NK-92 (cell line): ENCODE results near the gene AGK.

Source experiments
- DNase-seq: peaks from one replicate; lab custom pipeline; 2025; ENCODE audit not compliant: unreplicated experiment; lab: John Stamatoyannopoulos, UW

AGK gene, protein sequence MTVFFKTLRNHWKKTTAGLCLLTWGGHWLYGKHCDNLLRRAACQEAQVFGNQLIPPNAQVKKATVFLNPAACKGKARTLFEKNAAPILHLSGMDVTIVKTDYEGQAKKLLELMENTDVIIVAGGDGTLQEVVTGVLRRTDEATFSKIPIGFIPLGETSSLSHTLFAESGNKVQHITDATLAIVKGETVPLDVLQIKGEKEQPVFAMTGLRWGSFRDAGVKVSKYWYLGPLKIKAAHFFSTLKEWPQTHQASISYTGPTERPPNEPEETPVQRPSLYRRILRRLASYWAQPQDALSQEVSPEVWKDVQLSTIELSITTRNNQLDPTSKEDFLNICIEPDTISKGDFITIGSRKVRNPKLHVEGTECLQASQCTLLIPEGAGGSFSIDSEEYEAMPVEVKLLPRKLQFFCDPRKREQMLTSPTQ

DNA sequence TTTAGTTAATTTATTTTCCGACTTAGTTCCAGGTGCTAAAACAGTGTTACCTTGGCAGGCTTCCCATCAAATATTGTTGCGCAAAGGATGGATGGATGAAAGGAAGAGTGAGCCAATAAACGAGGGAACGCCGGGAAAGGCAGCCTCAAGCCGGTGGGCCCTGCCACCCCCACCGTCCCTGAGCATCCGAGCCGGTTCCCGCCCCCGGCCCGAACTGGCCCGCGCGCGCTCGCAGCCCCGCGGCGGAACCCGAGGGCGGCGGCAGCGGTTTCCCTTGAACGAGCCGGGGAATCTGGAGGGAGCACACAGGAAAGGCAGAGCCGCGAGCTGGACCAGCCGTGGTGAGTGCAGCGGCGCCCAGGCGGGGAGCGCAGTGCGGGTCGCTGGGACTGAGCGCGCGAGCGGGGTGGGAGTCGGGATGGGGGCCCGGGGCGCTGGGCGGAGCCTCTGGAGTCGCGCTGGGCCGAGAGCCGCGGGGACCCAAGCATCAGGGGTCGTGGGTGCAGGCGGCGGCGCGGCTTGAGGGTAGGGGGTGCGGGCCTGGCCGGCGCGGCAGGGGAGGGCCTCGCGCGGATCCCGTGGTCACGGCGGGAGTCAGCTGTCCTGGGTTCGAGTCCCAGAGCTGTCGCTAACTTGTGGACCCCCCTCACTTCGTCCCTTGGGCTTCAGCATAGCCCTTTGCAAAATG, at the start of gene AGK:
TSS of gene AGK (plus strand) at position 317 of the 688 bp plus-strand sequence. CDS start 4,057 bp downstream, outside the sequence.
- no peak for DNase-seq

DNA sequence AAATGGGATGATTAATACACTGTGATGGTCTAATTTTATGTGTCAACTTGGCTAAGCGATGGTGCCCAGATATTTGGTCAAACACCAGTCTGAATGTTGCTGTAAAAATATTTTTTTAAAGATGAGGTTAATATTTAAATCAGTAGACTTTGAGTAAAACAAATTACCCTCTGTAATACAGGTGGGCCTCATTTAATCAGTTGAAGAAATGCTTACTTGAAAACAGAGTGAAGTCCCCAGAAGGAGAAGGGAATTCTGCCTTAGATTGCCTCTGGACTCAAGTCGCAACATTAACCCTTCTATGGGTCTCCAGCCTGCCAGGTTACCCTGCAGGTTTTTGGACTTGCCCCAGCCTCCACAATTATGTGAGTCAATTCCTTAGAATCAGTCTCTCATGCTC, 49.8 kb upstream of the AGK start:
- DNase-seq: no peak

DNA sequence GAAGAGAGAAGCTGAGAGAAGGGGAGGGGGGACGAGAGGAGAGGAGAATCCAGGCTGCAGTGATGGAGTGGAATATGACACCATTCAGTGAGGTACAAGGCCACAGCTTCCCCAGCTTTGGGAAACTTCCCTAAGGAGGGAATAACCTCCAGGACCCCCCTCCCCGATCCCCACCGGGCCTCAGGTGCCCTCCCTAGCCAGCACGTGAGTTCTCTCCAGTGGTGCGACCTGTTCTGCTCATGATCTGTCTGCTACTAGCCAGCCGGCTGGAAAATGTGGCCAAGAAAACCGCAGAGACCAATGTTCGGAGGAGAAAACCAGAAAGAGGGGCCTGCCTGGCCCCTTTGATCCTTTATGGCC, 39.9 kb upstream of the AGK start:
- DNase-seq: no peak

DNA sequence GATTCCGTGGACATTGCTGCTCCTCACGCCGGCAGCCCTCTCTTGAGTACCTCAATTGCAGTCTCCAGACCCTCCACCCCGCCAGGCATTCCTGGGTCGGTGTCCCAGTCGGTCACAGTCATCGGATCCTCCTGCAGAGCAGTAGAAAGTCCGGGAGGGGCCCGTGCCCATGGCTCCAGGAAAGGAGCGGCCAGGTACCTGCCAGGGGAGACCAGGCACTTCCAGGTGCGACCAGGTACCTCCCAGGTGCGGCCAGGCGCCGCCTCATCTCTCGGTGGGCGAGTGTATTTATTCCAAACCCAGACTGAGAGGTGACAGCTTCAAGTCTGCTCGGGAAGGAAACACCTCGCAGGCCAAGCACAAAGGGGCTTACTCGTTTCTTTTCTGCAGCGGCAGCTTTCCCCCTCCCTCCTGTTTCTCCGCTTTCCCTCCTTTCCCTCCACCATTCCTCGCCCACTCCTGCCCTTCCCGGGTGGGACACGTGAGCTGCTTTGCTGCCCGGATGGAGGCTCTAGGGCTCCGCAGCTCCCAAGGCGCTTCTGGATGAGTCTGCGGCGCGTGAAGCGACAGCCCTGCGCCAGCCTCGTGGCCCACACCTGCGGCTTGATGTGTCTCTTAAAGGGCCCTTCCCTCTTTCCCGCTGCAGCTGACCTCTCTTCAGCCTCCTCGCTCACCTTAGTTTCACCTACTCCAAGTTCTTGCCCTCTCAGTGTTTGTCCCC, 39.4 kb upstream of the AGK start:
- DNase-seq: no peak

DNA sequence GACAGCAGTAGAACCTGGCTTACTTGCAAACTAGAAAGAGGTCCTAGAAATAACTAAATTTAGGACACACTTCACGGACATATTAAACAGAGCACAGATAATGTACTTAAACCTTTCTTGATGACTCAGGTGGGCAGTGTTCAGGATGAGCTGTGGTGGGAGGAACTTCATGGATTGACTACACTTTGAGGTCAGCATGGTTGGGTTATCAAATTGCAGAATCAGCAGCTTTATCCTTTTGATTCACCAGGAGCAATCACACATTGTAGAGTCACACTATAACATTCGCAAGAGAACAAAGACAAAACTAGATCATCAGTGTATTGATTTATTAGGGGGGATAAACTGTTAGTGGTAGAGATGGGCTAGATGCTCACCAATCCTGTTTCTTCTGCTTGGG, 38.6 kb upstream of the AGK start:
- no peak for DNase-seq

DNA sequence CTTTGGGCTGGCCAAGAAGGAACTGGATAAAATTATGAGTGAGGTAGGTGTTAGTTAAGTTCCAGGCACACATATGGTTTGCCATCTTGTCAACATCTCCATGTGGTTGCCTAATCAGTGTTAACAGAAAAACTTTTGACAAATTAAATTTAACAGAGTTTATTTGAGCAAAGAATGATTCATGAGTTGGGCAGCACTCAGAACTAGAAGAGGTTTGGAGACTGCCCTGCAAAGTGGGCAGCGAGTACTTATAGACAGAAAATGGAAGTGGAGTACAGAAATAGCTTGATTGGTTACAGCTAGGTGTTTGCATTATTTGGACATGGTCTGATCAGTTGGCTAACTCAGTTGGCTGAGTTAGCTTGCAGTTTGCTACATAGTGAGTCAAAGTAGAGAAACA, 37.5 kb upstream of the AGK start:
- DNase-seq: no peak

DNA sequence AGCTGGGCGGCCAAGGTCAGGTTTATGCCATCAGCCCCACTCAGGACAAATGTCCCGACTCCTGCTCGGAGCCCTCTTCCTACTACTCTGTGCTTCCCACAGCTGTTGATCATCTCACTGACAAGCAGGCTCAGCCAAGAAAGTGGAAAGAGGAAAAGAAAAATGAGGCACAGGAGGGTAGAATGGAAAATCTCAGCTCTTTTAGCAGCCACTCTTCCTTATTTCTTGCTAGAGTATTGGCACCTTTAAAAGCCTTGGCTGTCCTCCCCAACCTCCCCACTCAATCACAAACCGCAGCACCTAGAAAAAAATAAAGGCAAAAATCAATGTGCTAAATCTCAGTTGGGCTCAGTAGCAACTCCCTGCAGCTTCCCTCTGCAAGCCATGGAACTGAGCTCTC, 35.3 kb upstream of the AGK start:
- no peak for DNase-seq

DNA sequence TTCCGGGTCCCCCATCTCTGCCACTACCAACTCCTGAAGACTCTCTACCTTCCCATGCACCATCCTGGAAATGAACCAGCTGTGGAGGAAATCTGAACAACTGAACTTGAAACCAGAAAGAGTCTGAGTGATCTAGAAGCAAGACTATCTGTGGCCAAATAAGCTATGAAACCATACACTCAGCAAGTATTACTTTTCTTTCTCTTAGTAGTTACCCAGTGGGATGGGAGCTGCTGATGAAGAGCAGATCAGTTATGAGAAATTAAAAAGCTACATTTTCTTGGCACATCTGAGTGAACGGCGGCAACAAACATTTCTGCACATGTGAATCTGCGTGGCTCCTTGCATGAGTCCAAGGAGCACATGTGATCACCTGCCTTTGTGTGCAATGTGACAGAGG, 31.6 kb upstream of the AGK start:
- DNase-seq: no peak

DNA sequence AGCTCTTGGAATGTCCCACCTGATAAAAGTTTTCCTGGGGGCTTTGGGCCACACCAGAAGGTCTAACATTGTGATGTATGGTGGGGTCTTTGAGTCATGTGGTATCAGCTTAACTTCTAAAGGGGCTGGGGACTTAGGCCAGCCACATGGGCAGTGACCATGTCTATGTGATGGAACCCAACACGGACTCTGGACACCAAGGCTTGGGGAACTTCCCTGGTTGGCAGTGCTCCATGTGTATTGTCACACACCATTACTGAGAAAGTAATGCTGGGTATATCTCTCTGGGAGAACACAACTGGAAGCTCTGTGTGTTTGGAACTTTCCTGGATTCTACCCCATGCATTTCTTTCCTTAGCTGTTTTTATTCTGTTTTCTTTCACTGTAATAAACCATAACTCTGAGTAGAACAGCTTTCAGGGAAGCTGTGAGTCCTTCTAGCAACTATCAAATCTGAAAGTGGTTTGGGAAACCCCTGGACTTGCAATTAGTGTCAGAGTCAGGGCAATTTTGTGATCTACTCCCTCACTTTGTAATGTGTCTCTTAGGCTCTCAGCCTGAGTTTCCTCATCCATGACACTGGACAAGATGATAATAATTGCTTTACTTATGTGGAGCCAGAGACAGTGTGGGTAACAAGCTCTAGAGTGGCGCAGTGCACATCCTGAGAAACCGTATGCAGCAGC, 28.4 kb upstream of the AGK start:
- no peak for DNase-seq

DNA sequence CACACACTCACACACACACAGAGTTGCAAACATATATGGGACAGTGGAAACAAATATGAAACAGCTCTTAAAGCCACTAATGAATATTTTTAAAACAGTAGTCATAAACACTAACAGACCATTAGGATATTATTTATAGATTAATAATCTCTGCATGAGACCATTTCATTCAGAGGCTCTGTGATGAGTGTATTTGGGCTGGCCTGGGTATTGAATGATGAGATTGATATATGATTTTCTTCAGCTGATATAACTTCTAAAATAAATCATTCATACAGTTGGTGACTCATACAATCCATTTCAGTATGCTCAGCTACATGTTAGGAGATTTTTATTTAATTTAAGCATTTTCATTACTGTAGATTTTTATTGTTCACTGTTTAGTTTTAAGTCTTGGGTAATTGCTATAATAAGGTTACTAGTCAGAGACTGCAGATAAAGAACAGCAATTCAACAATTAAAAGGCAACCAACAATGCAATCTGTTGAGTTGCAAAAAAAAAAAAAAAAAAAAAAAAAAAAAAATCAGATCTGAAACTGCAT, 25.2 kb upstream of the AGK start:
- DNase-seq: no peak

DNA sequence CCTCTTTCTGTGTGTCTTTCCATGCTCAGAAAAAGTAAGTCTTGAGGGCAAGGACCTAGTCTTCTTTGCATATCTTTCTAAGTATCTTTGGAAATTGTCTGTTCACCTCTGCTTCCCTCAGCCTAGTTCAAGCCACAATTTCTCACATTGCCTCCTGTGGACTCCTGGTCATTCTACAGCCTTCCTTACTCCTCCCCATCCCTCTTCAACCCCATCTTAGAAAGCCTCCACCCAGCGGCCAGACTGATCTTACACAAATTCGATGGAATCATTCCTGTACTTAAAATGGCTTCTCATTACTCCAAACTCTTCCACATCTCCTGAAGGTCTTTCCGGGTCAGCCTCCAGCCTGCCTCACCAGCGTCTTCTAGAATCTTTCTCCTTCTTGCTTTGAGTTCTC, 24.1 kb upstream of the AGK start:
- no peak for DNase-seq

DNA sequence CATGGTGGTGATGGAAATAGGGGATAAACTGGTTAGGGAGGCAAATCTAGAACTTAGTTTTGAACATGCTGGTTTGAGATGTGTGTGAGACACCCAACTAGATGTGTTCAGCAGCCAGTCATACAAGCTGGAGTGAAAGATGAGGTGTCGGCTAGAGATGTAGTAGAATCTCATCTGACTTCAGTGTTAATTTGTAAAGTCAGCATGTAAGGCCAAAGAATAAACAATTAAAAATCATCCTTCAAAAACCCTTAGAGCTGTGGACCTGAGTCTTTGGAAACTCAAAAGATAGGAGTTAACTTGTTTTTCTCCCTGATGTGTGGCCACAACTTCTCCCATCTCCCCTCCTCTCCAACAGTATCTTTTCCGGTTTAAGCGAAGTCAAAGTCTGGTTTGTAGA, 22.8 kb upstream of the AGK start:
- DNase-seq: no peak

DNA sequence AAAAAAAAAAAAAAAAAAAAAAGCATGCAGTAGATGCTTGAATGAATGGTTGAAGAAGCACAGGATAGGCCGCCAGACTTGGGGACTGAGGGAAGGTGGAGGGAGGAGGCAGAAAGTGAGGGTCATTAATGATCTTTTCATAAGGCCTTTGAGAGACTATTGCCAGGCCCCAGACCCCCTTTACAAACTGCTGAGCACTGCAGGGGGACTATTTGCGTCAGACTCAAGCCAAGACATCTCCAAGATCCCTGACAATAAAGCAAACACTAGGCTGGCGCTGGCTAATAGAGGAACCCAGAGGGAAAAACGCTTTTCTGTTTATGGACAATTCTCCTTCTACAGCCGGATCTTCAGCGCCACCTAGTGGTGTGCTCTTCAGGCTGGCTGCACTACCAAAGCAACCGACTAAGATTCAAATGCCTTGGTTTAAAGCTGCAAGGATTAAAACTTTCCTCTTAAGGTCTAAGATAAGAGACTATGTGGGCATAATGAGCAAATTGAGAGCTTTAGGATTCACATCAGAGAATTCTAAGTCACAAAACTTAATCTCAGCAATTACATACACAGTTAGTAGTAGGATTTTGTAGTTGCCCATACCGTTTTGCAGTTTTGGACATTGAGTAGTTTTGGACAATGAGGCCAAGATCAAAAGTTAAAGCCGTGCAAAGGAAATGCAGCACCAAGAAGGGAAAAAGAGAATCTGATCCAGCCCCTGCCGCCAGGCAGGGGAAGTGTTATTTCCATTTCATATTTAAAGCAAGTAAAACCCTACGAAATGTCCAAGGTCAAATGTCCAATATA, 17.9 kb upstream of the AGK start:
- no peak for DNase-seq

DNA sequence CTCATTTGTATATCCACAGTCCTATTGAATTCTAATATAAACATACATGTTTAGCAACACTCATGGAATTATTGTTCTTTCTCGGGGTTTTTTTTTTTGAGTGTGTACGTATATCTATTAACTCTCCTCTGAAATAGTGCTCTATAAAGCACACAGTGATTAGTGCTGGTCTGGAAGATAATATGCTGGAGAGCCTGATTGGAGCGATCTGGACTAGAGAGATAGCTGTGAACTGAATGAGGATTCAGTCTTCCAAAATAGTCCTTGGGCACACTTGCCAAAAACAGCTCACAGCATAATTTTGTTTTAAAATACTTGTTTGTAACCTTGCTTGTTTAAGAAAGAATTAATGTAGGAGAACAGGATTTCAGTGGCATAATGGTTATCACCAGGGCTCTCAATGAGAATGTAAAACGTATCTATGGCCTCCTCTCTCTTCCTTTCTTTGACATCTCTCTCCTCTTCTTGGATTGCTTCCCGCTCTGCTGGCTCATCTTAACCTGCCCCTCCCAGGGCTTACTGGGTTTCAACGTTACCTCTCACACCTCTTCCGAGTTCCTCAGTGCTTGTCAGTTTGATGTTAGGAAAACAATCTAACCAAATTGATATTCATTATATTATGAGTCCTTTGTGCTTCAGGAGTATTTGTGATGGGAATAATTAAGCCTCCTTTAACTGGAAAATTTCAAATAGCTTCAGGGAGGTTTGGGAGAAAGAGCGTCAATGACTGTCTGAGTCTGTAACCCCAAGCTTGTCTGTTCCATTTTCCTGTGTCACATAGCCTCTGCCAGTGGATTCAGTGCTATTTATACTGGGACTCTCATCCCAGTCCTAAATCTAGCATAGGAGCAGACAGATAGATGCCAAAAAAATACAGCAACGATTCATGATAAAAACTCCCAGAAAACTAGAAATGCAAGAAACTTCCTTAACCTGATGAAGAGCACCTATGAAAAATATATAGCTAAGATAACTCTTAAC, 16.2 kb upstream of the AGK start:
- DNase-seq: no peak

DNA sequence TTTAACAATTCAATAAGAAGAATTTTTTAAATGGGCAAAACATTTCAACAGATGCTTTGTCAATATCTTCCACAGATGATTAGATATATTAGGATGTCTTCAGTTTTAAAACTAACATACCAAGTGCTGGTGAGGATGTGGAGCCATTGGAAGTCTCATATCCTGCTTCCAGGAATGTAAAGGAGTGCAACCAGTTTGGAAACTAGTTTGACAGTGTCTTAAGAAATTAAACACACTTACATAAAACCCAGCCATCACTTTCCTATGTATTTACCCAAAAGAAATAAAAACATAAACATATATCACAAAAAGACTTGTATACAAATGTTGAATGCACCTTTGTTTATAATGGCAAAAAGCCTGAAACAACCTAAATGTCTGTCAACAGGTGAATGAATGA, 13.3 kb upstream of the AGK start:
- DNase-seq: no peak

DNA sequence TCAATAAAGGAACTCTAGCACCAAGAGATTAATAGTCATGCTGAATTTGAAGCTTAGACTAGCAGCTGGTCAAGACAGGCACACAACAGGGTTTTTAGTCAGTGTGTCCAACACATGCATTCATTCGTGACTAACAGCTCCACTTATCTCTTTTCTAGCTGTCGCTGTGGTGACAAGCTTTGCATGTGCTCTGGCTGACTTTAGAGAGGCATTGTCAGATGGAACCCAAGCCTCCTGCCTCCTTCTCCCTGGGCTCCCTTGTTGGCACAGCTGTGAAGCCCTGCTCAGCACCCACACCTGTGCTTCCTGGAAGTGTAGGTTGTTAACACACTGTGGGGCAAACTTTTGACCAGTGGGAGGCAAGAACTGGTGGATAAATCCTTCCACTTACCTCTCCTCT, 9.8 kb upstream of the AGK start:
- DNase-seq: no peak

DNA sequence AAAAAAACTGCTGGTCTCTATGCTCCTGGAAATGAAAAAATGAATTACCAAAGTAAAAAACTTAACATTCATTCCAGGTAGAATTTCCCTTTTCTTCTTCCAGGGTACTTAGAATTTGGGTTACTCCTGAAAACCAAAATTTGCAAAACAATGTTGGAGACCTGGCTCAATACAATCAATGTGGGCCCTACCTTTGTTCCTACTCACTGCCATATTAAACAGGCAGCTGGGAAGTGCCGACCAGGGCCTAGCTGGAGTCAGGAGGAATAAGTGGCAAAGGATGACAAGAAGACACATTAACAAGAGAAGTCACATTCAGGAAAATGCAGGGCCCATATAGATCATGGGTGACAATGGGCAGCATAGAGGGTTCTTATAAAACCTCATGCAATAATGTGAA, 6.4 kb upstream of the AGK start:
- DNase-seq: no peak

DNA sequence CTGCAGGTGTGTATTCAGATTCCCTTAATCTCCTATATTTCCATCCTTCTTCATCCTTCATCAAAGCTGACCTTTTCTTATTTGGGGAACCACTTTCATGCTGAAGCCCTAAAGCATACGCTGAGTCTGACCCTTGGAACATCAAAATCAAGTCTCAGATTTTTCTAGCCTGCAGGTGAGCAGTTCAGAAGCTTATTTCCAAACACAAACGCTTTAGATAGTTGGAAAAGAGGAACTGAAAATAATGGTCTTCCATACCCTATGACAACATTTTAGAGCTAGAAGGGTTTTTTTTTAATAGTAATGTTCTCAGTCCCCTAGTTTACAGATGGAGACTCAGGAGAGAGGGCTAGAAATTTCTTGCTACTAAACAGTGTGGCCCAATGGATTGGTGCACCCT, 1.6 kb upstream of the AGK start:
- no peak for DNase-seq

DNA sequence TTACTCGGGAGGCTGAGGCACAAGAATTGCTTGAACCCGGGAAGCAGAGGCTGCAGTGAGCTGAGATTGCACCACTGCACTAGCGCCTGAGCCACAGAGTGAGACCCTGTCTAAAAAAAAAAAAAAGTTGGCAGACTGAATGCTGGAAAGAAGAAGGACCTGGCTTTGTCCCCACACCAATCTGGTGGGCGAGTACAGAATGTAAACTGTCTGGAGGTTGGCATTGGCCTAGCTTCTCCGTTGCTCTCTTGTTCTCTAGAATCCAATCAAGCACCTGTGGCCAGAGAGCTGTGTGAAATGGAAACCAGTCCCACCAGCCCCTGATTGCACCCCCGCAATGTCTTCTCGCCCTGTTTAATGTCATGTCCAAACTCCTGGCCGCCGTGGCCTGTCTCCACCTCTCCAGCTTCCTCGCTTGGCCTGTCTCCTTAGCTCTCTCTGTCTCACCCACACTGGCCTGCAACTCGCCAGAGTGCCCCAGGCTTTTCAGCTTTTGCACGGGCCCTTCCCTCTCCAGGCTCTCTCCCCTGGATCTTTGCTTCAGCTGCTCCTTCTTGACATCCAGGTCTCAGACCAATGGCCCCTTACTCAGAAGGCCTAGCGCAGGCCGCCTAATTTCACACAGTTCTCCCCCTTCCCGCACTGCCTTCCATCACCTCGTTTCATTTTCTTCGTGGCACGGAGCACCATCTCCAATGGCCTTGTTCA, 670 bp upstream of the AGK start:
- no peak for DNase-seq
